GM21528 (cell line): Measurements from ENCODE around the gene MKI67.
"Not testable (repeated sequence)": the region's sequence is repeated elsewhere in the genome, so short reads cannot be mapped to it uniquely, and the experiment has no call there.

Experiments used
- ATAC-seq: cut with Tn5 transposase; IDR thresholded peaks from one replicate; pipeline ENCODE4 v1.9.1; 2021; ENCODE audit warnings: mild to moderate bottlenecking, moderate library complexity; ENCODE audit not compliant: unreplicated experiment, low FRiP score

Gene MKI67

DNA sequence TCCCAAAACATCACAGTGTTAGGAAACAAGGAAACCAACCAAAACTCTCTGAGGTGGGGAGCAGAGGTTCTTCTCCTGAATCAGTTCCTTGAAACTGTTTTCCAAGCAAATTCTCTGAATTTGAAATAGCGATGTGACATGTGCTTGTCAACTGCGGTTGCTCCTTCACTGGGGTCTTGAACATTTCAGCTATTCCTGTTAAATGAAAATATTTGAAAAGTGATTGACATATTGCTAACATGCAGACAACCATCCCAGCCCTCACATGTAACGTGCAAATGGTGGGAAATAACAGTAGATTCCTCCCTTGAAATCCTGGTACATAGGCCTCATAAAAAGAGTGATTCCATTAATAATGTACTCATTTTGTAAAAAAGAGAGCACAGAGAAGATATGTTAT lies 15.9 kb downstream of the MKI67 start:
- no peak for ATAC-seq

DNA sequence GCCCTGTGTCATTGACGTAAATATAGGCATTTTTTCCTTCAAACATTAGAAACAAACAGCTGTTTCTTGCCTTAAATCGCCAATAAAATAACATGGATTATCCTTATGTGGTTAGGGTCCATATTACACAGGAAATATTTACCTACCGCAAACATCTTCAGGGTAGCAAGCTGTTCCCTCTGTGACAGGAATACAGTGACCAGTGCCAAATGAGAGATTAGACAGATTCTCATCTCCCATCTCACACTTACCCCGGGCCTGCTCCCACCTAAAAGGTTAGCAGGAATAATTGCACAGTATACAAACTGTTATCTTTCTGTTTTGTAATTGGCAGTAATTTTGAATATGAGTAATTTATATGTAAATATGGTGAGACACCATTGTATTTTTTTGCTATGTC lies 16.5 kb downstream of the MKI67 start:
- no peak for ATAC-seq

- no peak for ATAC-seq
These were observed 20.8 kb downstream of the MKI67 start for GRCh38 chr10:128105383-128105782.

DNA sequence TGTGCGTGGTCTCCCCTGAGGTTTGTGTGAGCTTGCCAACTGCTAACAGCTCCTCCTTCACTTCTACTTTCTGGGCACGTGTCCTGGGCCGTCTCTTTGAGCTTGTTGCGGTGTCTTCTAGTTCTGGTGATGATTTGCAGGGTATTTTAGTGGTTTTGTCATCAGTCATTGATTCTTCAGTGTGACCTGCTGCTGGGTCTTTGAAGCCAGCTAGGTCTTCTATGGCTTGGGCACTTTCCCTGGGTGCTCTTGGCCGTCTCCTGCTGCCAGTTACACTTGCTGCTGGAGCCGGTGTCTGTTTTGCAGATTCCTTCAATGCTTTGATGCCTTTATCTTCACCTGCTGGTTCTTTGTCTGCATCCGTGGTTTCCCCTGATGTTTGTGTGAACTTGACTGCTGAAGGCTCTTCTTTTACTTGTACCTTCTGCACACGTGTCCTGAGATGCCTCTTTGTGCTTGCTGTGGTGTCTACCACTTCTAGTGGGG lies 23.0 kb downstream of the MKI67 start:
- ATAC-seq: no peak

GRCh38 chr10:128102480-128103228 lies 23.6 kb downstream of the MKI67 start:
- no peak for ATAC-seq

- no peak for ATAC-seq
These were observed 24.3 kb downstream of the MKI67 start for GRCh38 chr10:128101901-128102300.

DNA sequence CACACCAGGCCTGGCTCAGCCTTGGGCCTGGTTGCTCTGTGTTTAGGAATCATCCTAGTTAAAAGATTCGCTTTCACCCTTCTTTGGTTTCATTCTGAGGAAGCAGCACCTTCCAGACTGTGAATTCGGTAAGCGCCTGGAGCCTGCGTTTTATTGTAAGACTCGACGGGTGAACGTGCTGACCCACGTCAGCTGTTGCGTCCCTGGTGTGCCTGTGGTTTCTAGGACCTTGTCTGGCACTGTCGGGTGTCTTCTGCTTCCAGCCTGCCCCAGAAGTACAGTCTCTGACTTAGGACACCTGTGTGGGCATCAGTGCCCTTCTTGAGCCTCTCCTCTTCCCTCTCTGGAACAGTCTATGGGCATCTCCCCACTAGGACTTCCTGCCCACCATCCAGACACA lies 26.3 kb downstream of the MKI67 start:
- ATAC-seq: no peak

DNA sequence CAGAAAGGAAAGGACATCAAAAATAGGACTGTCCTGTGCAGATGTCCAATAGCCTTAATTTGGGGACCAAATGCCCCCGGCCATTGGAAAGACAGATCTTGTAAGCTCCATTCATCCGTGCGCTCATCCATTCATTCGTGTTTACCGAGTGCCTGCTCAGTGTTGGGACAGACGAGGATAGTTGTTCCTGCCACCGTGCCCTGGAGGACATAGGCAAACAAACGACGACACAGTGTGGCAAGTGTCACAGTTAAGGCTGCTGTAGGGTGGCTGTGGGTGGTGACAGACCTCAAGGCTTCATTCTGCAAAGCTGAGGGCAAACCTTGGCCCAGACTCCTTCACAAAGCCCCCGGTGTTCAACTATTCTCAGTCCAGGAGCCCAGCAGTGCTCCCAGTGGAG lies 27.6 kb downstream of the MKI67 start:
- no peak for ATAC-seq

DNA sequence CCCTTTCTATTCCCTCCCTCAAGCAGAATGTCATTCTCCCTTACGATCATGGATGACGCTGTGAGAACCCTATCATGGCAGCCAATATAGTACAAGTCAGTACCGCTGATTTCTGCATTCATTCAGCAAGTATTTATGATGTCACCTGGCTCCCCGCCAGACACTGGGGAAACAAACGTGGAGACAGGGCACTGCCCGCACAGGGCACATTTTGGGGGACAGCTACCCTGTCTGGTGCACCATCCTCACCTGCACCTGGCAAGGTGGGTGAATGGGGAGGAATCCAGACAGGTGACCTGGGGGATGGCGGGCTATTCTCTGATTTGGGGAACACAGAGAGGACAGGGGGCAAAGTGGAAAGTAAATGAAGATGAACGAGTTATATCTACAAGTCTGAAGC lies 28.4 kb downstream of the MKI67 start:
- ATAC-seq: no peak

GRCh38 chr10:128096486-128097199 lies 29.6 kb downstream of the MKI67 start:
- ATAC-seq: no peak

- no peak for ATAC-seq
These were observed 30.3 kb downstream of the MKI67 start for GRCh38 chr10:128095753-128096469.

GRCh38 chr10:128095027-128095752 lies 31.0 kb downstream of the MKI67 start:
- ATAC-seq: no peak

- ATAC-seq: not testable (repeated sequence)
These were observed 31.6 kb downstream of the MKI67 start for GRCh38 chr10:128094596-128094995.

DNA sequence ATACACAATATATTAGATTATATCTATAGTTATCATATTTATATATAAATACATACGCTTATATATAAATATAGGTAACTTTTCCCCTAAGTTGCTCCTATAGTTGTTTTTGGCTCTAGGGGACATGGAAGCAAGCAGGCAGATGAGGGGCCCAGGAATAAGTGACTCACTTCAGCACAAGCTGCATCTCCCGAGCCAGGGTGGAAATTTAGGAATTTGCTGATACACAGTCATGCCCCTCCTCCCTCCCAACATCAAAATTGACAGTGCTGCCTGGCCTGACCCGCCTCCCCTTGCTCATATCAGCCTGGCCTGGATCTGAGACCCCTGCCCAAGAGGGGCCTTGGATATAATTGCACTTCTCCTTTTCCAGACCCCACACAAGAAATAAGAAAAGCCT lies 33.8 kb downstream of the MKI67 start:
- no peak for ATAC-seq

DNA sequence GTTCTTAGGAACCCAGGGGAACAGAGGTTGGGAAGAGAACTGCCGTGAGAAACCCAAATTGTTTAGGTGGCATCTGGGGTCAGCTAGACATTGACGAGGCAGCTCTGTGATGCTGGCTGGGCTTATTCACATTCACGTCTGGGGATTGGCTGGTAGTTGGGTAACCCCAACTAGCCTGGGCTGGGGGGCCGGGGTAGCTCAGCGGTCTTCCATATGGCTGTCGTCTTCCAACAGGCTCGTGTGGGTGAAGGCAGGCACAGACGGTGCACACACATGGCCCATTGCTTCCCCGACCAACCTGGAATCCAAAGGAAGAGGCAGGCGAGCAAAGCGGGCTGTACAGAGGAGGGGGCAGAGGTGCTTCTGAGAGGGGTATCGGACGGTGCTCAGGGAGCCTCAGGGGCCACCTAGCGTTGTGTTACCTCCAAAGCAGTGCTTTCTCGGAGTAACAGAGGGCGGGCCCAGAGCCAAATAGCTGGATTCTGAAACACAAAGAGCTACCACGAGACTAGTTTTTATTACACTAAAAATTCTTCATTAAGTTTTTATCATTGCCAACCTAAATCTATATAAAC lies 34.5 kb downstream of the MKI67 start:
- no peak for ATAC-seq

GRCh38 chr10:128087884-128088709 lies 38.1 kb downstream of the MKI67 start:
- ATAC-seq: no peak

GRCh38 chr10:128087146-128087883 lies 38.9 kb downstream of the MKI67 start:
- no peak for ATAC-seq

DNA sequence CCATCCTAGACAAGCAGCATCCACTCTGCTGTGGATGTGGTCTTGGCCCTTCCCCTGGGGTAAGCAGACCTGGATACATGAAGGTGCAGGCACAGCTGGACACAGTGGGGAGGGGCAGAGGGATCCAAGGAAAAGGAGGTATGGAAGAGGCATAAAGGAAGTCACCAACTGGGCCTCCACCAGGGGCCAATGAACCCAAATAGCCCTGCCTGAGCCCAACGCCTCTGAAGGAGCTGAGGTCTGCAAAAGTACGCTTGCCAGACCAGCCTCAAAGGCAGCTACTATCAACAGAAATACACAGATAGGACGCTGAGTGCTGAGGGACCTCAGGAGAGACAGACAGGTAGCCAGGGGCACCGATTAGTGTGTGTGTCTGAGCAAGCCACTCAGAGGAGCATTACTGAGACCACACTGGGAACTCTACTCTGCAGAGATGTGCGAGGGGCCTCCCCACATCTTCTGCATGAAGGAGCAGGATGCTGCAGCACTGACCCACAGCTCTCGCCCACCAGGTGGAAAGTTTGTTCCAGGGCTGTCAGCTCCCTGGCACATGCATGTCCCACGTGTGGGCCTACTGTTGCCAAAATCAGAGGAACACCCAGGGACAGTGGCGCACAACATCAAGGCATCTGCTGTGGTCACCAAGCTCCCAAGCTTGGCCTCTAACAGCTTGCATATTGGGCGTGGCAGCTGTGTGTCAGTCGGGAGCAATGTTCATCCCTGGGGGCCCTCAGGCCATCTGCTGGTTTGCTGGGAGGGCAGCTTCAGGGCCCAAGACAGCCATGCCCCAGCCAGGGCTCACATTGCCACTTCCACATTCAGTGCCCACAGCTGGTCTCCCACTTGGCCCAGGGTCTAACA lies 40.0 kb downstream of the MKI67 start:
- ATAC-seq: no peak
